Right lobe of liver (tissue), 4 donors: ENCODE data around the gene NPHS1.

ENCODE experiments used
- CTCF ChIP-seq, 4 donors: fragments of 200-600 bp in 3 of 4; fragments of 450-650 bp in 1 of 4; IDR thresholded peaks; one replicate each; pipeline versions ENCODE4 v1.5.1 to v1.8.0; 2016 to 2022; ENCODE audit warnings: antibody characterized with exemption in 4 of 4, mild to moderate bottlenecking in 2 of 4
- POLR2A ChIP-seq: fragments of 450-650 bp; IDR thresholded peaks from one replicate; pipeline ENCODE4 v1.6.1; 2017; ENCODE audit warnings: antibody characterized with exemption, mild to moderate bottlenecking
- donor health status: DM: no; HTN: no; CAD: no.
- donor health status: DM: no; HTN: no; CAD: no.
- donor health status: DM: no; HTN: yes; CAD: no.

- no peak for TF ChIP-seq CTCF (IDR thresholded peaks at IDR 0.05)
- TF ChIP-seq POLR2A = no peak
These were observed 6.2 kb downstream of the NPHS1 start for GRCh38 chr19:35846038-35846668.
